GM10248 (cell line): Measurements from ENCODE around the gene HS3ST2.

ENCODE experiments used
- CTCF ChIA-PET: fragments of 300-600 bp; sonication (Branson Sonifier 250); formaldehyde crosslinking; extraction: SDS; loops from one replicate; lab custom pipeline; 2021; ENCODE audit warnings: antibody characterized with exemption; lab: Yijun Ruan, JAX
- POLR2A ChIA-PET: fragments of 350-650 bp; sonication (Branson Sonifier 250); formaldehyde crosslinking; extraction: SDS; loops from one replicate; lab custom pipeline; 2020; ENCODE audit warnings: antibody characterized with exemption; lab: Yijun Ruan, JAX
- DNase-seq: peaks from one replicate; pipeline ENCODE4 v3.0.0; 2012; ENCODE audit errors: extremely low spot score
- CTCF ChIP-seq: IDR thresholded peaks from 2 replicates; pipeline ENCODE4 v1.5.1; 2012; ENCODE audit warnings: mild to moderate bottlenecking, low read depth; ENCODE audit errors: extremely low read depth, missing control alignments, control extremely low read depth

Gene HS3ST2

DNA sequence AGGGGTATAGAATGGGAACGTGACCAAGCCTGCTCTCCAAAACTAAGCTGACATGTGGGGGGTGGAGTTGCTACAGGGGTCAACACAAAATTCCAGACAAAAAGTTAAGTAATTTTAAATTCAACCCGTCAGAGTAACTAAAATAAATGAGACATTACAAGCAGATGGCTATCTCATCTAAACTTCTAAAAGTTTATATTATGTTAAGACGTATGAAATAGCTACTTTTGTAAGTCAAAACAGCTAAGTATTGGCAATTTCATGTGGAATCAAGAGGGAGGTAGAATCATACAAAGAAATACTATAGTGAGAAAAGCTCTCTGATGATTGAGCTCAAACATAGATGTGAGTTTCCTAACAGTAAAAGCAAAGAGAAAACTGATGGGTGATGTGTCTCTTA is 113.3 kb downstream of the HS3ST2 start:
- CTCF ChIA-PET: interaction anchor here (1.4 kb wide), 1 partner anchor 29 kb away, joined by 4 read pairs; no protein-coding TSS in a partner anchor
- POLR2A ChIA-PET: no interaction called here
- DNase-seq: no peak
- no peak for TF ChIP-seq CTCF

GRCh38 chr16:22928882-22929435 is 115.0 kb downstream of the HS3ST2 start:
- no peak for TF ChIP-seq CTCF
- no peak for DNase-seq
- POLR2A ChIA-PET: no interaction called here
- CTCF ChIA-PET: no interaction called here

DNA sequence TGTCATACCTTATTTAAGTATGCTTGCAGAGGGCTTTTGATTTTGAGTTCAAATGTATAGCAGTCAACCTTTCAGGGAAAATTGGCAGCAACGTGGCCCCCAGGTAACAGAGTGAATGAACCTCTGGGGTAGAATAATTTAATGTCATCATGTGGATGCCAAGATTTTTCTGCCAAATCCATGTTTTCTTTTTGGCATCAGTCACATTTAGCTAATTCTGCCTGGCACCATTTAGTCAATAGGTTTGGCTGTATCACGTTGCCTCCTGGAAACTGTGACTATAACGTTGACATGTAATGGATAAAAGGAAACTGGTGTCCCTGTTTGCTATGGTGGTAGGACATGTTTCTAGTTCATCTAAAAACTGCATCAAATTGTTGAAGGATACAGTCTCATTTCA is 115.5 kb downstream of the HS3ST2 start:
- no peak for DNase-seq
- no peak for TF ChIP-seq CTCF
- ChIA-PET POLR2A (no interaction called here), CTCF (no interaction called here)

- TF ChIP-seq CTCF: no peak
- DNase-seq: no peak
- ChIA-PET POLR2A (no interaction called here), CTCF (no interaction called here)
Observed at GRCh38 chr16:22932032-22932771, 118.2 kb downstream of the HS3ST2 start.

- TF ChIP-seq CTCF: no peak
- no peak for DNase-seq
- POLR2A ChIA-PET: no interaction called here
Observed at GRCh38 chr16:22933173-22933572, 119.2 kb downstream of the HS3ST2 start.

DNA sequence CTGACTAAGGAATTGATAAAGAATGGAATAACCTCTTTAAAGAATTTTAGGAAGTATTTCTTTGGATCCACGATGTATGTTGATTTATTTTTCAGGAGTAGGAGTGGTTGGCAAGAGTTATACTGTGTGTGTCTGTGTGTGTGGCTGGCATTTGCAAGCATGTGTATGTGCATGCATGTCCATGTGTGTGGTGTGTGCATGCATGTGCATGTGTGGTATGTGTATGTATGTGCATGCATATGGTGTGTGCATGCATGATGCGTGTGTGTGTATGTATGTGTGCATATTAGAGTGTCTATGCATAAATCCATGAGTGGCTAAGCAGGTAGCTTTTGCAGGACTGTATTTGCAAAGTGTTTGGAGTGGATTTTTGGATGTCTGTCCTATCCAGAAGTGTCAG is 120.8 kb downstream of the HS3ST2 start:
- DNase-seq: no peak
- CTCF ChIA-PET: interaction anchor here (1.8 kb wide), 1 partner anchor 36 kb away, joined by 3 read pairs; no protein-coding TSS in a partner anchor
- no peak for TF ChIP-seq CTCF
- POLR2A ChIA-PET: no interaction called here

More at GRCh38 chr16:22933173-22933572, 119.2 kb downstream of the HS3ST2 start:
- CTCF ChIA-PET: interaction anchor here (1.1 to 1.3 kb wide), 2 partner anchors 13 to 25 kb away, joined by 3 read pairs; no protein-coding TSS in a partner anchor
